Esophagus muscularis mucosa (tissue), 4 donors: ENCODE measurements around the gene ZNF775.

Experiments
- EP300 ChIP-seq: sonication (generic); formaldehyde crosslinking; IDR thresholded peaks from one replicate; pipeline ENCODE4 v1.6.1; 2017; ENCODE audit warnings: antibody characterized with exemption
- POLR2A ChIP-seq: fragments of 450-650 bp; IDR thresholded peaks from one replicate; pipeline ENCODE4 v1.6.1; 2017; ENCODE audit warnings: antibody characterized with exemption, moderate library complexity, mild to moderate bottlenecking, low read depth
- POLR2AphosphoS5 ChIP-seq, 2 donors: sonication (generic); formaldehyde crosslinking; IDR thresholded peaks; one replicate each; pipeline ENCODE4 v1.6.1; 2017; ENCODE audit warnings: antibody characterized with exemption in 2 of 2
- TF ChIP-seq, protein P1 (sequence below), 3 experiments: fragments of 200-600 bp in 2 of 3; fragments of 450-650 bp in 1 of 3; sonication (generic) in 2 of 3; IDR thresholded peaks; one replicate each; pipeline ENCODE4 v1.5.1; 2017 to 2019; ENCODE audit warnings: antibody characterized with exemption in 3 of 3, mild to moderate bottlenecking in 2 of 3, moderate library complexity in 1 of 3

DNA sequence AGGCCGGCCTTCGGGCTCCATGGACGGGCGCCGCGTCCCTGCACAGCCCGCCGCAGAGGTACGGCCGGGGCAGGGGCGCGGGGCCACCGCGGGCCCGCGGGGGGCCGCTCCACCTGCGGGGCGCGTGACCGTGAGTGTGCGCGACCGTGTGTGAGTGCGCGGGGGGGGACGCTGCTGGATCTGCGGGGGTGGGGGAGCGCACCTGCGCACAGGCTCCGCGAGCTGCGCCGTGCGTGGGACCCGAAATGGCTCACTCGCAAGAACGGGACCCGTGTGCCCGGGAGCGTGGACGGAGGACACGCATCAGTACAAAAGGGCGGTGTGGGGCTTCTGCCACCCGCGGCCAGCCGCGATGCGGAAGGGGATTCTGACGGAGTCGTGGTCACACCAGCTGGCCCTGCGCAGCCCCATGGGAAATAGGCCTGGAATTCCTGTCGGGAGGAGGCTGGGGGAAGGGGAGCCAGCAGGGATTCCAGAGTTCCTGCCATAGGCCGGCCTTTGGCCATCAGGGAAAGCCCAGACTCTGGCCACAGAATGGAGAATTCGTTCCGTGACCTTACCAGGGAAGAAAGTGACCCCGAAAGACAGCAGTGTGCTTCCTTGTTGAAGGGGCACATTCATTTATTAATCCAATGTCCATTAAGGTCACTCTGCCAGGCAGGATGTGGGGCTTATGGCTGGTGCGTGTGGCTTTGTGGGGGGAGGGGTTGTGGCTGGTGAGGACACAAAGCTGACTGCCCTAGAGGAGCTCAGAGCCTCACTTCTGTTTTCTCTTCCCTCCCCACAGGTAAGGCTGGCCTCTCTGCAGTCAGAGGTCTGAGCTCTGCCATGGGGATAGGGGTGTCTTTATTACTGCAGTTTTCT is 10.0 kb upstream of the ZNF775 start:
- no peak for TF ChIP-seq POLR2A
- TF ChIP-seq, protein P1, sequence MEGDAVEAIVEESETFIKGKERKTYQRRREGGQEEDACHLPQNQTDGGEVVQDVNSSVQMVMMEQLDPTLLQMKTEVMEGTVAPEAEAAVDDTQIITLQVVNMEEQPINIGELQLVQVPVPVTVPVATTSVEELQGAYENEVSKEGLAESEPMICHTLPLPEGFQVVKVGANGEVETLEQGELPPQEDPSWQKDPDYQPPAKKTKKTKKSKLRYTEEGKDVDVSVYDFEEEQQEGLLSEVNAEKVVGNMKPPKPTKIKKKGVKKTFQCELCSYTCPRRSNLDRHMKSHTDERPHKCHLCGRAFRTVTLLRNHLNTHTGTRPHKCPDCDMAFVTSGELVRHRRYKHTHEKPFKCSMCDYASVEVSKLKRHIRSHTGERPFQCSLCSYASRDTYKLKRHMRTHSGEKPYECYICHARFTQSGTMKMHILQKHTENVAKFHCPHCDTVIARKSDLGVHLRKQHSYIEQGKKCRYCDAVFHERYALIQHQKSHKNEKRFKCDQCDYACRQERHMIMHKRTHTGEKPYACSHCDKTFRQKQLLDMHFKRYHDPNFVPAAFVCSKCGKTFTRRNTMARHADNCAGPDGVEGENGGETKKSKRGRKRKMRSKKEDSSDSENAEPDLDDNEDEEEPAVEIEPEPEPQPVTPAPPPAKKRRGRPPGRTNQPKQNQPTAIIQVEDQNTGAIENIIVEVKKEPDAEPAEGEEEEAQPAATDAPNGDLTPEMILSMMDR (IDR thresholded peaks at IDR 0.05) = no peak
- TF ChIP-seq POLR2AphosphoS5 (IDR thresholded peaks at IDR 0.05) = peak; percentile 4 to 19
- no peak for TF ChIP-seq EP300
